Mesendoderm (in vitro differentiated cells): ENCODE measurements around the gene INSYN2B.

Experiments
- DNase-seq: peaks from one replicate; pipeline ENCODE4 v3.0.0; 2013
- H2AK5ac ChIP-seq: 2 replicates; pipeline ENCODE4 v1.6.1; 2013; ENCODE audit warnings: low read length, inconsistent platforms
- H2BK120ac ChIP-seq: 2 replicates; pipeline ENCODE4 v1.6.1; 2013; ENCODE audit warnings: low read depth, mild to moderate bottlenecking, low read length, moderate library complexity, mixed read lengths
- H2BK15ac ChIP-seq: replicated peaks from 2 replicates; pipeline ENCODE4 v1.6.1; 2013; ENCODE audit warnings: low read depth, mild to moderate bottlenecking, moderate library complexity
- H2BK5ac ChIP-seq: 2 replicates; pipeline ENCODE4 v1.6.1; 2013; ENCODE audit warnings: low read length, inconsistent platforms
- H3K18ac ChIP-seq: 2 replicates; pipeline ENCODE4 v1.6.1; 2013; ENCODE audit warnings: mild to moderate bottlenecking, low read length, mixed read lengths
- H3K23ac ChIP-seq: one replicate; pipeline ENCODE4 v1.6.1; 2013; ENCODE audit warnings: low read length
- H3K27ac ChIP-seq: 2 replicates; pipeline ENCODE4 v1.5.1; 2013; ENCODE audit warnings: low read depth, mild to moderate bottlenecking, inconsistent platforms, low read length, moderate library complexity
- H3K27me3 ChIP-seq: 2 replicates; pipeline ENCODE4 v1.6.1; 2013; ENCODE audit warnings: low read length, control low read depth, mild to moderate bottlenecking, inconsistent platforms; ENCODE audit not compliant: insufficient read depth, poor library complexity
- H3K36me3 ChIP-seq: 2 replicates; pipeline ENCODE4 v1.6.1; 2013; ENCODE audit warnings: low read length, inconsistent platforms; ENCODE audit not compliant: control insufficient read depth, insufficient read depth
- H3K4ac ChIP-seq: one replicate; pipeline ENCODE4 v1.6.1; 2013; ENCODE audit warnings: low read depth, mild to moderate bottlenecking, low read length, moderate library complexity
- H3K4me1 ChIP-seq: 2 replicates; pipeline ENCODE4 v1.6.1; 2013; ENCODE audit warnings: low read depth, low read length, inconsistent platforms; ENCODE audit not compliant: control insufficient read depth
- H3K4me2 ChIP-seq: 2 replicates; pipeline ENCODE4 v1.6.1; 2013; ENCODE audit warnings: low read length
- H3K4me3 ChIP-seq: 2 replicates; pipeline ENCODE4 v1.5.1; 2013; ENCODE audit warnings: mild to moderate bottlenecking, low read length
- H3K56ac ChIP-seq: one replicate; pipeline ENCODE4 v1.6.1; 2013; ENCODE audit warnings: low read length
- H3K79me1 ChIP-seq: 2 replicates; pipeline ENCODE4 v1.6.1; 2013; ENCODE audit warnings: low read length, inconsistent platforms
- H3K79me2 ChIP-seq: 2 replicates; pipeline ENCODE4 v1.6.1; 2013; ENCODE audit warnings: mild to moderate bottlenecking, low read length; ENCODE audit not compliant: control insufficient read depth, insufficient read depth
- H3K9ac ChIP-seq: 2 replicates; pipeline ENCODE4 v1.6.1; 2013; ENCODE audit warnings: low read length, inconsistent platforms
- H4K5ac ChIP-seq: one replicate; pipeline ENCODE4 v1.6.1; 2013; ENCODE audit warnings: low read length
- H4K8ac ChIP-seq: one replicate; pipeline ENCODE4 v1.6.1; 2013; ENCODE audit warnings: low read depth, mild to moderate bottlenecking, control low read depth, low read length, moderate library complexity
- WGBS: extraction: QIAGEN DNeasy Blood & Tissue Kit; methylation state at CpG from one replicate; pipeline ENCODE4 v1.1.7; 2013; ENCODE audit warnings: low lambda C conversion rate, missing lambda C conversion rate; ENCODE audit not compliant: insufficient coverage; ENCODE audit errors: extremely low coverage; 5-methylcytosine and 5-hydroxymethylcytosine counted together

Gene INSYN2B

GRCh38 chr5:169869066-169869465 lies 111.2 kb downstream of the INSYN2B start:
- H3K79me1 ChIP-seq, result no peaks in the 10 kb centered on the region
- H3K4me2 ChIP-seq, result no peak overlapping the region
- no peak overlapping the region for H2BK15ac ChIP-seq
- H3K23ac ChIP-seq, result no peak overlapping the region
- no peak overlapping the region for H3K56ac ChIP-seq
- H3K4me3 ChIP-seq, result no peak overlapping the region
- H3K9ac ChIP-seq, result no peak overlapping the region
- H3K4ac ChIP-seq, result no peak overlapping the region
- H4K8ac ChIP-seq, result no peak overlapping the region
- no peak overlapping the region for H2BK5ac ChIP-seq
- H3K4me1 ChIP-seq, result no peaks in the 10 kb centered on the region
- no peak overlapping the region for H2BK120ac ChIP-seq
- no CpG with 5 or more reads among the region's 3 CpGs for WGBS
- no peak overlapping the region for H3K27ac ChIP-seq
- H3K36me3 ChIP-seq, result no peaks in the 10 kb centered on the region
- H2AK5ac ChIP-seq, result no peak overlapping the region
- no peaks in the 10 kb centered on the region for H3K79me2 ChIP-seq
- H4K5ac ChIP-seq, result no peak overlapping the region
- H3K27me3 ChIP-seq, result no peaks in the 10 kb centered on the region
- H3K18ac ChIP-seq, result no peak overlapping the region
- DNase-seq, result peak; percentile 25

- no peak for DNase-seq
- H3K4me1 ChIP-seq, result no peaks in the 10 kb centered on the region
- no peaks in the 10 kb centered on the region for H3K79me1 ChIP-seq
- no peaks in the 10 kb centered on the region for H3K36me3 ChIP-seq
- H3K23ac ChIP-seq, result no peak overlapping the region
- no peak overlapping the region for H2BK5ac ChIP-seq
- no peak overlapping the region for H4K8ac ChIP-seq
- H3K9ac ChIP-seq, result no peak overlapping the region
- H3K79me2 ChIP-seq, result no peaks in the 10 kb centered on the region
- 100% methylated on average over 2 of the region's 2 CpGs for WGBS
- H3K27me3 ChIP-seq, result no peaks in the 10 kb centered on the region
- no peak overlapping the region for H3K56ac ChIP-seq
- no peak overlapping the region for H4K5ac ChIP-seq
- no peak overlapping the region for H3K18ac ChIP-seq
- no peak overlapping the region for H3K4ac ChIP-seq
- H3K4me2 ChIP-seq, result no peak overlapping the region
- no peak overlapping the region for H2BK15ac ChIP-seq
- no peak overlapping the region for H3K27ac ChIP-seq
- no peak overlapping the region for H2AK5ac ChIP-seq
- H3K4me3 ChIP-seq, result no peak overlapping the region
- no peak overlapping the region for H2BK120ac ChIP-seq
These were observed 112.9 kb downstream of the INSYN2B start for GRCh38 chr5:169867347-169867746.

DNA sequence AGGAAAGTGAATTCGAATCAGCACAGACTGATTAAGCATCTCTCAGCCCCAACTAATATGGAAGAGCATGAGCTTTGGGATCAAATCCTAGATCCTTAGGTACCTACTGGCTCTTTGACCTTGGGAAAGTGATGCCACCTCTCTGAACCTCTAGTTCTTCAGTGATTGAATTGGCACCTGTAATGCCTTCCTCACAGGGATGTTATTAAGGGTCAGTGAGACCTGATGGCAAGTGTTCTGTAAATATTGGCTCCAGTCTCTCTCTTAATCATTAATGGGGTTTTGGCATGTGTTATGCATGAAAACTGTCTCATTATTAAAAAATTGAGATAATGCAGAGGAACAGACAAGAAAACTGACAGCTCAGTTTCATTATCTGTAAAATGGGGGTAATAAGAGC lies 115.8 kb downstream of the INSYN2B start:
- no peaks in the 10 kb centered on the region for H3K27me3 ChIP-seq
- WGBS, result no CpG with 5 or more reads among the region's 1 CpG
- no peaks in the 10 kb centered on the region for H3K36me3 ChIP-seq
- no peak overlapping the region for H2BK120ac ChIP-seq
- H2BK15ac ChIP-seq, result no peak overlapping the region
- H3K56ac ChIP-seq, result no peak overlapping the region
- H4K5ac ChIP-seq, result no peak overlapping the region
- H3K18ac ChIP-seq, result no peak overlapping the region
- no peak overlapping the region for H3K4me3 ChIP-seq
- no peak overlapping the region for H3K27ac ChIP-seq
- H3K4me1 ChIP-seq, result peaks cover 2% of the 10 kb centered on the region
- no peak for DNase-seq
- H4K8ac ChIP-seq, result no peak overlapping the region
- H2AK5ac ChIP-seq, result no peak overlapping the region
- H3K79me2 ChIP-seq, result no peaks in the 10 kb centered on the region
- H3K9ac ChIP-seq, result no peak overlapping the region
- H3K23ac ChIP-seq, result no peak overlapping the region
- H2BK5ac ChIP-seq, result no peak overlapping the region
- H3K79me1 ChIP-seq, result no peaks in the 10 kb centered on the region
- no peak overlapping the region for H3K4me2 ChIP-seq
- no peak overlapping the region for H3K4ac ChIP-seq

- Histone ChIP-seq H4K8ac (no peak overlapping the region), H3K27me3 (no peaks in the 10 kb centered on the region), H3K4ac (no peak overlapping the region), H3K9ac (no peak overlapping the region), H3K4me1 (peaks cover 2% of the 10 kb centered on the region), H3K4me2 (no peak overlapping the region), H3K36me3 (no peaks in the 10 kb centered on the region), H3K4me3 (no peak overlapping the region), H2AK5ac (no peak overlapping the region), H2BK120ac (no peak overlapping the region), H3K79me2 (no peaks in the 10 kb centered on the region), H3K18ac (no peak overlapping the region), H3K79me1 (no peaks in the 10 kb centered on the region), H2BK15ac (no peak overlapping the region), H3K56ac (no peak overlapping the region), H3K27ac (no peak overlapping the region), H2BK5ac (no peak overlapping the region), H4K5ac (no peak overlapping the region), H3K23ac (no peak overlapping the region)
- DNase-seq, result no peak
- WGBS, result no CpG with 5 or more reads among the region's 4 CpGs
These were observed 117.9 kb downstream of the INSYN2B start for GRCh38 chr5:169862391-169862811.

GRCh38 chr5:169861934-169862333 lies 118.4 kb downstream of the INSYN2B start:
- Histone ChIP-seq H4K5ac (no peak overlapping the region), H3K27me3 (no peaks in the 10 kb centered on the region), H2BK15ac (no peak overlapping the region), H3K56ac (no peak overlapping the region), H3K79me1 (no peaks in the 10 kb centered on the region), H3K27ac (no peak overlapping the region), H3K9ac (no peak overlapping the region), H3K4me3 (no peak overlapping the region), H3K36me3 (no peaks in the 10 kb centered on the region), H2AK5ac (no peak overlapping the region), H3K23ac (no peak overlapping the region), H3K4me2 (no peak overlapping the region), H3K4me1 (peaks cover 2% of the 10 kb centered on the region), H4K8ac (no peak overlapping the region), H3K4ac (no peak overlapping the region), H2BK5ac (no peak overlapping the region), H3K79me2 (no peaks in the 10 kb centered on the region), H2BK120ac (no peak overlapping the region), H3K18ac (no peak overlapping the region)
- WGBS, result no CpG with 5 or more reads among the region's 2 CpGs
- no peak for DNase-seq

DNA sequence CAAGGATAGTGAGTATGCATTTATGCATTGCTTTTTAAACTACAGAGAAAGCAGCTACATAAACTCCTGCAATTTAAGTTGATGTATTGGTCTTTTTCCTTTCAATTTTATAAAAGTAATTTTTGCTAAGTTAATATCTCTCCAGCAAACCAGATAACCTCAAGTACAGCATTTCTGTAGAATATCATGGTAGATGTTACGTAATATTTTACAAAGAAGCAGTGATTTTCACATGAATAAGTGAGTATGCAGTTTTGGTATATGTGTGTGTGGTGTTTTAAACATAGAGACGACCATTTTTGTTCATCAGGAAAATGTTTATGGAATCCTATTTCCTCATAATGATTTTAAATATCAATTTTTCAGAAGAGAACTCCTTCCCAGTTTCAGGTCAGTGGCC lies 118.9 kb downstream of the INSYN2B start:
- Histone ChIP-seq H3K18ac (no peak overlapping the region), H3K4me3 (no peak overlapping the region), H3K23ac (no peak overlapping the region), H2BK120ac (no peak overlapping the region), H4K5ac (no peak overlapping the region), H3K36me3 (no peaks in the 10 kb centered on the region), H3K4ac (no peak overlapping the region), H3K27me3 (no peaks in the 10 kb centered on the region), H4K8ac (no peak overlapping the region), H3K9ac (no peak overlapping the region), H3K79me2 (no peaks in the 10 kb centered on the region), H2BK5ac (no peak overlapping the region), H3K27ac (no peak overlapping the region), H3K79me1 (no peaks in the 10 kb centered on the region), H3K4me2 (no peak overlapping the region), H2AK5ac (no peak overlapping the region), H3K4me1 (peaks cover 2% of the 10 kb centered on the region), H2BK15ac (no peak overlapping the region), H3K56ac (no peak overlapping the region)
- WGBS, result no CpG with 5 or more reads among the region's 2 CpGs
- DNase-seq, result no peak
